DMS79 treated with DMSO at 0.1 percent for 48 hours (cell line): ENCODE measurements around the gene ADAMTS14.
"Not testable (repeated sequence)": the region's sequence is repeated elsewhere in the genome, so short reads cannot be mapped to it uniquely, and the experiment has no call there.

Source experiments
- DNase-seq: peaks from one replicate; lab custom pipeline; 2025; lab: John Stamatoyannopoulos, UW

The ADAMTS14 gene

DNA sequence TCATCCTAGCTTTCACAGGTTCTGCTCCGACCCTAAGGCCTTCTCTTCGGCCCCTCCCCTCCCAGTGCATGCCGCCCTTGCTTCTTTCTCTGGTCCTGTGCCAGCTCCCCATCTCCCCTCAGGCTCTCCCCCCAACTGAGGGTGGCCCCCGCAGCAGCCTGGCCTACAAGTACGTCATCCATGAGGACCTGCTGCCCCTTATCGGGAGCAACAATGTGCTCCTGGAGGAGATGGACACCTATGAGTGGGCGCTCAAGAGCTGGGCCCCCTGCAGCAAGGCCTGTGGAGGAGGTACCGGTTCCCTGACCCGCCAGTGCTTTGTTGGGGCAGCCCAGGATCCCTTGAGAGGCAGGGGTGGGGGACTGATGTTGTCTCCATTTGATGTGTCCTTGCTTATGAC is 79.0 kb downstream of the ADAMTS14 start:
- no peak for DNase-seq

DNA sequence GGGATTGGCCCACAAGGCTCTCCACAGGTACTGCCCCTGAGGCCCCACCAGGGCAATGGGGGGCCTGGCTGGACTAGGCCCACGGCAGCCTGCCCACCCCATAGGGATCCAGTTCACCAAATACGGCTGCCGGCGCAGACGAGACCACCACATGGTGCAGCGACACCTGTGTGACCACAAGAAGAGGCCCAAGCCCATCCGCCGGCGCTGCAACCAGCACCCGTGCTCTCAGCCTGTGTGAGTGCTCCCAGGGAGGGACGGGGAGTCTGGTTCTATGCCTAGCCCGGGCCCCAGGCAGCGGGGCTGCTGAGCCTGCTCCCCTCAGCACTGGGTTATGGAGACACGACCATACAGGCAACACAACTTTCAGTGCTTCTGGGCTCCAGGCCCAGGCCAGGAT is 79.7 kb downstream of the ADAMTS14 start:
- DNase-seq = no peak

DNA sequence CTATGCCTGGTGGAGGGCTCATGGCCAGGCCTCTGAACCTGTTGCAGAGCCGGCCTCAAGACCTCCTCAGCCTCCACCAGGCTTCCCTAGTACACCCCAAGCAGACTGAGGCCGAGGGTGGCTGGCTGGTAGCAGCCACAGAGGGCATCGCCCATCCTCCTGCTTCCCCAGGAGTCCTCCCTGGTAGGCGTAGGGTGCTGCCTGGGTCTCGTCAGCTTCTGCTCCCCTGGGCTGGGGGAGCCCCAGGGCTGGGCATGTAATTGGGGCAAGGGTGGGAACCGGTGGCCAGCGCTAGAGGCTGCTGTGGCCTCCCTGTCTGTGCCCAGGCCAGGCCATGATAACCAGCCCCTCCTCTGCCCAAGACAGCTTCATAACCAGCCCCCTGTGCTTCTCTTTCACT is 80.3 kb downstream of the ADAMTS14 start:
- DNase-seq = no peak

GRCh38 chr10:70753026-70753663 is 80.8 kb downstream of the ADAMTS14 start:
- DNase-seq = no peak

- DNase-seq = no peak
Measured at GRCh38 chr10:70753841-70754621, 81.7 kb downstream of the ADAMTS14 start.

GRCh38 chr10:70756700-70757360 is 84.5 kb downstream of the ADAMTS14 start:
- DNase-seq = no peak

DNA sequence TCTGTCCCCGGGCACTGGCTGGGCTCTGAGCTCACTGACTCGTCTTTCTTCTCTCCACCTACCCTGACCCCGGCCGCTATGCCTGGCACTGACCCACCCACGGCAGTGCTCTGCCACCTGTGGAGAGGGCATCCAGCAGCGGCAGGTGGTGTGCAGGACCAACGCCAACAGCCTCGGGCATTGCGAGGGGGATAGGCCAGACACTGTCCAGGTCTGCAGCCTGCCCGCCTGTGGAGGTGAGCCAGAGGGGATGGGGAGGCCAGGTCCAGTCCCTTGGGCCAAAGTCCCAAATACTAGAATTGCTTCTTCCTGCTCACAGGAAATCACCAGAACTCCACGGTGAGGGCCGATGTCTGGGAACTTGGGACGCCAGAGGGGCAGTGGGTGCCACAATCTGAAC is 85.5 kb downstream of the ADAMTS14 start:
- DNase-seq = no peak

- DNase-seq = peak; percentile 30
Measured at GRCh38 chr10:70758757-70759514, 86.6 kb downstream of the ADAMTS14 start.

DNA sequence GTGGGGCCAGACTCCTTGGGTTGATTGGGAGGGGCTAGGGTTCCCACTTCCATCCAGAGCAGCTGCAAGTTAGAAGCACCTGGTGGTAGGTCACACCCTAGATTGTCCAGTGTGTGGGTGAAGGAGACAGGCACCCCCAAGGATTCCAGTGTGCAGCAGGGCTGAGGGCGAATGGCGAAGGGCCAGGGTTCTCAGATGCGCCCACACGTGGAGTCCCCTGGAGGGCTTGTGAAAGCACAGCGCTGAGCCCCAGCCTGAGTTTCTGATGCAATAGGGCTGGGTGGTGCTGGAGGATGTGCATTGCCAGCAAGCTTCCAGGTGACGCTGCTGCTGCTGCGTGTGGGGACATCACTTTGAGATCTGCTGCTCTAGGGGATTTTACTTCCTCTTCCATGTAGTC is 87.5 kb downstream of the ADAMTS14 start:
- no peak for DNase-seq

GRCh38 chr10:70760271-70760787 is 88.0 kb downstream of the ADAMTS14 start:
- DNase-seq = no peak

GRCh38 chr10:70761031-70761601 is 88.8 kb downstream of the ADAMTS14 start:
- no peak for DNase-seq

- no peak for DNase-seq
Measured at GRCh38 chr10:70761727-70762350, 89.5 kb downstream of the ADAMTS14 start.

DNA sequence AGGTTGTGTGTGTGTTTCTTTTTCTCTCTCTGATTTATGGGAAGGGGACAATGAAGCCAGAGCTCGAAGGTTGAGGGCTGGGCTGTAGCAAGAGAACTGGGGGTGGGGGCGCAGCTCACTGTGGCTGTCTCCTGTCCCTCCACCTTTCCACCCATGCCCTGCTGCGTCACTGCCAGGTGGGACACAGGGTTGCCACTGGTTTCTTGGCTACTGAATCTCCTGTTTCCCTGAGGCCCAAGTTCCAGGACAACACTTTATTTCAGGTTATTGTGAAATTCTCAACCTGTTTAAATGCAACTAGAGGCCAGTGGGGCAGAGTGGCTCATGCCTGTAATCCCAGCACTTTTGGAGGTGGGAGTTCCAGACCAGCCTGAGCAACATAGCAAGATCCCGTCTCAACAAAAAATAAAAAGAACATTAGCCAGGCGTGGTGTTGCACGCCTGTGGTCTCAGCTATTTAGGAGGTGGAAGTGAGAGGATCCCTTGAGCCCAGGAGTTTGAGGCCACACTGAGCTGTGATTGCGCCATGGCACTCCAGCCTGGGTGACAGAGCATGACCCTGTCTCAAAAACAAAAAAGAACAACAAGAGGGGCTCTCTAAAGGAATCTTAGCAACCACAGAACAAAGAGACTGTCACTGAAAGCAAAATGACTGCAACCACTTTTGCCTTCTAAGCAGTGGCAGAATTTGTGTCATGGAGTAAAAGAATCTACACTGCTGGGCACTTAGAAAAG is 90.3 kb downstream of the ADAMTS14 start:
- no peak for DNase-seq

GRCh38 chr10:70763567-70763966 is 91.3 kb downstream of the ADAMTS14 start:
- no peak for DNase-seq

- no peak for DNase-seq
Measured at GRCh38 chr10:70765794-70766594, 93.7 kb downstream of the ADAMTS14 start.

DNA sequence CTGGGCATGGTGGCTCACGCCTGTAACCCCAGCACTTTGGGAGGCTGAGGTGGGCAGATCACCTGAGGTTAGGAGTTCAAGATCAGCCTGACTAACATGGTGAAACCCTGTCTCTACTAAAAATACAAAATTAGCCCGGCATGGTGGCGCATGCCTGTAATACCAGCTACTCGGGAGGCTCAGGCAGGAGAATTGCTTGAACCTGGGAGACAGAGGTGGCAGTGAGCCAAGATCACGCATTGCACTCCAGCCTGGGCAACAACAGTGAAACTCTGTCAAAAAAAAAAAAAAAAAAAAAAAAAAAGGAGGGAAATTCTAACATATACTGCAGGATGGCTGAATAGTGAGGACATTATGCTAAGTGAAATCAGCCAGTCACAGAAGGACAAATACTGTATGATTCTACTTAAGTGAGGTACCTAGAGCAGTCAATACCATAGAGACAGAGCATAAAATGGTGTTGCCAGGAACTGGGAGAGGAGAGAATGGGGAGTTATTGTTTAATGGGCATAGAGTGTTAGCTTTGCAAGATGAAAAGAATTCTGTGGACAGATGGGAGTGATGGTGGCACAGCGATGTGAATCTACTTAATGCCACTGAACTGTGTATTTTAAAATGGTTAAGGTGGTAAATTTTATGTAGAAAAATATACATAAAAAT is 95.8 kb downstream of the ADAMTS14 start:
- not testable (repeated sequence) for DNase-seq

DNA sequence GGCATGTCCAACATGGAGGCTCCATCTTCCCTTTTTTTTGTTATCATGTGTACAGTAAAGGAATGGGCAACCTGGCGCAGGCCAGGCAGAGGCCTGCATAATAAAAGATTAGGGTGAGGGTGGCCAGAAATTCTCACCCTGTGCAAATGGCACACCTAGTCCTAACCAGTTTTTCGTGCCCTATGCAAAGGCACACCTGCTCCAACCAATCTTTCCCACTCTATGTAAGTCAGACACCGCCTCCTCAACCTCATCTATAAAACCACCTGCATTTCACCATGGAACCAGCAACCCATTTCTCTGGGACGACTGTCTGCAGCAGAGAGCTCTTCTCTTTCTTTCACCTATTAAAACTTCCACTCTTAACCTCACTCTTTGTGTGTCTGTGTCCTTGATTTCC is 96.8 kb downstream of the ADAMTS14 start:
- DNase-seq = no peak

- DNase-seq = no peak
Measured at GRCh38 chr10:70770001-70770400, 97.7 kb downstream of the ADAMTS14 start.

DNA sequence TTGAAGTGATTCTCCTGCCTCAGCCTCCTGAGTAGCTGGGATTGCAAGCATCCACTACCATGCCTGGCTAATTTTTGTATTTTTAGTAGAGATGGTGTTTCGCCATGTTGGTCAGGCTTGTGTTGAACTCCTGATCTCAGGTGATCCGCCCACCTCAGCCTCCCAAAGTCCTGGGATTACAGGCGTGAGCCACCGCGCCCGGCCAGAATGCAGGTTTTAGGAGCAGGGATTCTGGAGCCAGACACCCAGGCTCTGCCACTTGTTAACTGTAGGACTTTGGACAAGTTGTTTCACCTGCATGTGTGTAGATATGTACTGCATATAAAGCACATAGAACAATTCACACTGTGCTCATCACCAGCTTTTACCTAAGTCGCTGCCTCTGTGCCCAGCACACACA is 98.2 kb downstream of the ADAMTS14 start:
- not testable (repeated sequence) for DNase-seq
